Measurements from ENCODE around the gene GGPS1.

GRCh38 chr1:235324296-235324695 lies 4.1 kb upstream of the GGPS1 start:
- TF ChIP-seq, protein P1, sequence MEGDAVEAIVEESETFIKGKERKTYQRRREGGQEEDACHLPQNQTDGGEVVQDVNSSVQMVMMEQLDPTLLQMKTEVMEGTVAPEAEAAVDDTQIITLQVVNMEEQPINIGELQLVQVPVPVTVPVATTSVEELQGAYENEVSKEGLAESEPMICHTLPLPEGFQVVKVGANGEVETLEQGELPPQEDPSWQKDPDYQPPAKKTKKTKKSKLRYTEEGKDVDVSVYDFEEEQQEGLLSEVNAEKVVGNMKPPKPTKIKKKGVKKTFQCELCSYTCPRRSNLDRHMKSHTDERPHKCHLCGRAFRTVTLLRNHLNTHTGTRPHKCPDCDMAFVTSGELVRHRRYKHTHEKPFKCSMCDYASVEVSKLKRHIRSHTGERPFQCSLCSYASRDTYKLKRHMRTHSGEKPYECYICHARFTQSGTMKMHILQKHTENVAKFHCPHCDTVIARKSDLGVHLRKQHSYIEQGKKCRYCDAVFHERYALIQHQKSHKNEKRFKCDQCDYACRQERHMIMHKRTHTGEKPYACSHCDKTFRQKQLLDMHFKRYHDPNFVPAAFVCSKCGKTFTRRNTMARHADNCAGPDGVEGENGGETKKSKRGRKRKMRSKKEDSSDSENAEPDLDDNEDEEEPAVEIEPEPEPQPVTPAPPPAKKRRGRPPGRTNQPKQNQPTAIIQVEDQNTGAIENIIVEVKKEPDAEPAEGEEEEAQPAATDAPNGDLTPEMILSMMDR (conservative IDR thresholded peaks at IDR 0.05 in 1 of 2, IDR thresholded peaks at IDR 0.05 in 1 of 2; ENCODE audit: extremely low read depth in 1 of 2, insufficient read depth in 1 of 2, low read depth in 1 of 2, low read length in 2 of 2), result no peak
- no peak for TF ChIP-seq EZH2 (IDR thresholded peaks at IDR 0.05; ENCODE audit: borderline replicate concordance, low read length)

Data from mammary epithelial cell (primary cell).